GM04503 (cell line): ENCODE results near the gene SLBP.

Experiments used
- DNase-seq: peaks from one replicate; pipeline ENCODE4 v3.0.0-alpha.2; 2012; ENCODE audit warnings: low read depth

The SLBP gene

GRCh38 chr4:1651609-1652008, 60.5 kb downstream of the SLBP start:
- no peak for DNase-seq

GRCh38 chr4:1648962-1649361, 63.2 kb downstream of the SLBP start:
- no peak for DNase-seq

- no peak for DNase-seq
These were observed 64.7 kb downstream of the SLBP start for GRCh38 chr4:1647432-1647831.

DNA sequence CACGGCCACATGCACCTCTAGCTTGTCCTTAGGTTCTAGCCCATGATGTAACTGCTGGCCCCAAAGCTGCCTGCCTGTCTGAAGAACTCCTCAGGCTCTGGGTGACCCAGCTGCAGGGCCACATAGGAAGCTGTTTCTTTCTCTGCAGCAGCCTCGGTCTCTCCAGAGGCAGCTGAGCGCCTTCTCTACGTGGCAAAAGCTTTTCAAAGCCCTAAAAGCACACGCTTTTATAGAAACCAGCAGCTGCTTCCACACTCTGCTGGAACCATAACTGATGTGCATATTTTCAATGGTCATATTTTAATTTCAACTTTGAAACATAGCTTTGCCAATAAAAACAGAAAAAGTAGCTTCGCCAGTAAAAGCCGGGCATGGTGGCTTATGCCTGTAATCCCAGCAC, 65.4 kb downstream of the SLBP start:
- no peak for DNase-seq

DNA sequence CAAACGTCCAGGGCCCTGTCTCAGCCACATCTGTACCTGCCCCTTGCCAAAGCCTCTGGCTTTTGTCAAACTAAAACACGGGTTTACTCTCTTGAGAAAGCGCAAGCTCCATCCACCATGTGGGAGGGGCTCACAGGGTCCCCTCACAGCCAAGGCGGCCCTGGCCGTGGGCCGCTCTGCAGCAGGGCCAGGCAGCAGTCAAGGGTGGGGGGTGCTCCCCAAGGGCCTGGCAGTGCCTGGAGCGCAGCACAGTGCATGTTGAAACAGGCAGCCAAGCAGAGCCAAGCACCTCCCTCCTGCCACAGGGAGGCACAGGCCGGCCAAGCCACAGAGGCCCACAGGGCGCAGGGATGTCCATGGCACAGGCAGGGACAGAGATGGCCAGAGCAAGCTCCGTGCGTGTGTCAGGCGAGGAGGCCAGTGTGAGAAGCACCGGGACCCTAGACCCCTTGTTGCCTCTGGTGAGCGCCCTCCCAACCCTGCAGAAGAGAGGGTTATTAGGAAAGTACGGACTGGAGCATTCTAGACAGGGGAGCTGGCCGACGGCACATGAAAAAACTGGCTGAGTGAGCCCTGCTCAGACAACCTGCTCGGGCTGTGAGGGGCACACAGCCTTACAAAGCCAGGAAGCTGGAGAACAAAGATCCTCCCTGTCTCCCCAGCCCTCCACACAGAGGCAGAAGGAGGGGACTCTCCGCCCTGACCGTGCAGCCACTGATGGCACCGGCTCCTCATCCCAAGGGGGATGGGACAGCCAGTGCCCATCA, 67.0 kb downstream of the SLBP start:
- peak; percentile 13 for DNase-seq

DNA sequence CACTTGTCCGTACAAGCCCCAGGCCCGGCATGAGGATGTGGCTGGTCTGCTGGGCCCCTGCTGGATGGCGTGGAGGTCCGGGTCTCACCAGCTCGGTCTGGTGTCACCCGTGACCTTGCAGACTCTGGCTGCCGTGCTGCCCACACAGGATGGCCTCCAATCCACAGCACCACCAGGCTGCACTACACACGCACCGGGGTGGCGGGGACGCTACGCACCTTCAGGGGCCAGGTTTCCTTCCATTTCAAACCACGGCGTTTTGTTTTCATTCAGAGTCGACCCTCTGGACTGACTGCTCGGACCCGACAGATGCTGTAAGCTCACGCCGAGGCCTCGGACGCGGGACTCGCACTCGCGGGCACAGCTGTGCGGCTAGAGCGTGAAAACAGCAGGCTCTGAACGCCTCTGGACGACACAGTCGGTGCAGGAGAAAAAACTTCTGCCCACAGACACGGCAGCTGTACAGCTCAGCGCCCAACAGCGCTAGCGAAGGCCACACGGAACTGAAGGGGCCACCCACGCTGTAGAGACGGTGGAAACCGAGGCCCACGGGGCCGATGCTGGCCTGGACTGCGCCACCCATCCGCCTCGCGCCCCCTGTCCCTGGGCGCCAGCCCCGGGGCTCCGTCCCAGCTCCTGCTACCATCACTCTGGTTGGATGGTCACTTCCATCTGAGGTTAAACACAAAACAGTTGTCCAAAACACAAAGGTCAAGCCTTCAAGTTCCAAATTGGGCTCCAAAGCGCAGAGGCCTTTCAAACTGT, 68.0 kb downstream of the SLBP start:
- no peak for DNase-seq
